Panc1 (cell line): ENCODE measurements around the gene MARCHF3.

Experiments used
- CTCF ChIP-seq: fragments of 450-650 bp; IDR thresholded peaks from 2 replicates; pipeline ENCODE4 v1.5.1; 2017; ENCODE audit warnings: mild to moderate bottlenecking
- SIN3A ChIP-seq: IDR thresholded peaks from 2 replicates; pipeline ENCODE4 v1.6.1; 2012; ENCODE audit warnings: low read depth, mild to moderate bottlenecking, low read length, moderate library complexity, borderline replicate concordance; ENCODE audit not compliant: insufficient read depth

DNA sequence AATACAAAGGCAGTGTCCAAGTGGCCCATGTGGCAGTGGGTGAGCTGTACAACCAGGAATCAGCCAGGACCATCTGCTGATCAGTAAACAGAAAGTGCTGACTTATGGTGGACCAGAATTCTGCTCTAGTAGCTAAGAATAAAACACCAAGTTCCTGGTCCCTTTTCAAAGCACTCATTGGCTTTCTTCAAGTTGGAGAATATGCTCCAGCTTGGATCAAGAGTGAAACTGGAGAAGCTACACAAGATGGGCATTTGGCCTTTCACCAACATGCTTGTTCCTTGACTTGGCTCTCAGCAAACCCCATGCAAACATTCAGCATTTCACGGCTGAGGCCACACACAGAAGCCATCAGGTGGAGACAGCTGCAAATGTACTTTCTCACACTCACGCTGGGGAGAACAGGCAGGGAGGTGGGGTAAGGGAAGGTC lies 32.1 kb downstream of the MARCHF3 start:
- TF ChIP-seq CTCF (no peak), SIN3A (no peak)
